HepG2 (cell line): Measurements from ENCODE around the gene PACSIN1. TPM values are rescaled to one million over a fixed set of nuclear protein-coding genes. Genes with fewer than 3 reads are reported as not detected.

Source experiments
- ATAC-seq: fragments of 200-7000 bp; cut with Tn5 transposase; 3 replicates; pipeline ENCODE4 v1.9.1; 2020; ENCODE audit warnings: mild to moderate bottlenecking, moderate library complexity
- BruUV-seq: library from RNA; stranded (reverse); fragments of 400-500 nt; replicated peaks from 2 replicates; lab custom pipeline; 2021; lab: Mats Ljungman, UMichigan
- CTCF ChIA-PET: fragments of 300-600 bp; formaldehyde crosslinking; extraction: SDS; loops from one replicate; lab custom pipeline; 2021; ENCODE audit warnings: low total read pairs, inconsistent platforms, low intra/inter-chr PET ratio; lab: Yijun Ruan, JAX
- POLR2A ChIA-PET: fragments of 350-600 bp; sonication (Branson Sonifier 250); formaldehyde crosslinking; loops from one replicate; lab custom pipeline; 2020; ENCODE audit warnings: antibody characterized with exemption, inconsistent platforms; lab: Yijun Ruan, JAX
- DNase-seq: peaks from one replicate; pipeline ENCODE4 v3.0.0-alpha.2; 2015; ENCODE audit warnings: low spot score
- FAIRE-seq: peaks from 3 replicates; lab custom pipeline; 2011; peaks lifted over from hg19 to GRCh38; lab: Jason Lieb, UNC
- H2AFZ ChIP-seq: one replicate; pipeline ENCODE4 v1.6.1; 2011; ENCODE audit warnings: low read length, inconsistent platforms
- H3K27ac ChIP-seq: fragments of 300-600 bp; 3 replicates; pipeline ENCODE4 v1.8.0; 2011; ENCODE audit warnings: mixed run types, mild to moderate bottlenecking, mixed read lengths, low read length, inconsistent platforms; ENCODE audit not compliant: insufficient read depth; ENCODE audit errors: extremely low read length
- H3K27me3 ChIP-seq, 2 experiments: fragments of 200-600 bp in 1 of 2; 2 replicates in 1 of 2; 3 replicates in 1 of 2; pipeline versions ENCODE4 v1.6.0 to v1.8.0; 2011; ENCODE audit warnings: low read length in 2 of 2, mild to moderate bottlenecking in 2 of 2, moderate library complexity in 2 of 2, inconsistent platforms in 1 of 2; ENCODE audit not compliant: insufficient read depth in 2 of 2, control insufficient read depth in 1 of 2
- H3K36me3 ChIP-seq, 2 experiments: fragments of 200-600 bp in 1 of 2; replicated peaks in 1 of 2; 2 replicates in 1 of 2; 3 replicates in 1 of 2; pipeline versions ENCODE4 v1.5.1 to v1.8.0; 2011; ENCODE audit warnings: low read length in 2 of 2, inconsistent platforms in 1 of 2; ENCODE audit not compliant: insufficient read depth in 2 of 2, control insufficient read depth in 1 of 2
- H3K4me1 ChIP-seq: 2 replicates; pipeline ENCODE4 v1.5.1; 2012; ENCODE audit warnings: low read length, inconsistent platforms; ENCODE audit not compliant: insufficient read depth
- H3K4me2 ChIP-seq: 2 replicates; pipeline ENCODE4 v1.6.0; 2011; ENCODE audit warnings: low read depth, low read length, inconsistent platforms
- H3K4me3 ChIP-seq, 3 experiments: fragments of 200-600 bp in 1 of 3; sonication (generic), shearing (Covaris generic) in 1 of 3; replicated peaks in 1 of 3; 2 replicates each; pipeline ENCODE4 v1.5.1; 2011 to 2016; ENCODE audit warnings: low read length in 3 of 3, inconsistent platforms in 2 of 3, low read depth in 2 of 3, mild to moderate bottlenecking in 2 of 3, control low read depth in 1 of 3, mixed read lengths in 1 of 3; ENCODE audit not compliant: insufficient read depth in 1 of 3
- H3K79me2 ChIP-seq: one replicate; pipeline ENCODE4 v1.6.1; 2011; ENCODE audit warnings: low read length, inconsistent platforms; ENCODE audit not compliant: insufficient read depth
- H3K9ac ChIP-seq: 2 replicates; pipeline ENCODE4 v1.6.0; 2011; ENCODE audit warnings: mild to moderate bottlenecking, low read depth, low read length, inconsistent platforms; ENCODE audit not compliant: insufficient read depth
- H3K9me3 ChIP-seq: 2 replicates; pipeline ENCODE4 v1.5.1; 2012; ENCODE audit warnings: mild to moderate bottlenecking, low read length
- H4K20me1 ChIP-seq: 2 replicates; pipeline ENCODE4 v1.6.0; 2011; ENCODE audit warnings: inconsistent platforms, mild to moderate bottlenecking, low read length, moderate library complexity; ENCODE audit not compliant: insufficient read depth
- ISX ChIP-seq: sonication (generic); formaldehyde crosslinking; conservative IDR thresholded peaks from 2 replicates; pipeline ENCODE4 v1.5.0; 2020; ENCODE audit warnings: missing genetic modification reagents
- MEIS1 ChIP-seq: sonication (generic); formaldehyde crosslinking; IDR thresholded peaks from 2 replicates; pipeline ENCODE4 v1.9.0; 2021; ENCODE audit warnings: mild to moderate bottlenecking, missing genetic modification reagents, moderate library complexity, borderline replicate concordance
- ZNF20 ChIP-seq: sonication (generic); formaldehyde crosslinking; IDR thresholded peaks from 2 replicates; pipeline ENCODE4 v1.4.0; 2020; ENCODE audit warnings: mild to moderate bottlenecking, moderate library complexity, missing genetic modification reagents
- WGBS: methylation state at CpG from one replicate; pipeline ENCODE4 v1.1.6; 2017; ENCODE audit warnings: low lambda C conversion rate; 5-methylcytosine and 5-hydroxymethylcytosine counted together
- in situ Hi-C: cut with HindIII; loops from 2 replicates; pipeline ENCODE4 v1.10.0; 2017; ENCODE audit warnings: low pct_unique_long_range_greater_than_20kb; ENCODE audit not compliant: extremely low pct_ligation_motif_present
- intact Hi-C: fragments of 100-400 bp; cut with micrococcal nuclease; formaldehyde crosslinking; loops from one replicate; pipeline ENCODE4 v1.10.0; 2022; ENCODE audit not compliant: unreplicated experiment
- polyA plus RNA-seq, 8 experiments: library from polyadenylated mRNA; depleted of rRNA in 3 of 8; stranded (reverse) in 7 of 8; unstranded in 1 of 8; fragments of >200 nt; fragmentation: Illumina TruSeq in 4 of 8; extraction: Trizol in 4 of 8; gene quantifications; 2 replicates each; pipeline versions ENCODE4 v1.2.1 to v1.2.3, GENCODE V29; 2011 to 2016; ENCODE audit warnings: low read depth in 4 of 8, missing spikeins in 1 of 8, mixed read lengths in 1 of 8; ENCODE audit not compliant: insufficient read depth in 1 of 8
- total RNA-seq, 5 experiments: library from RNA; depleted of rRNA; stranded (reverse); fragments of >200 nt; fragmentation: Illumina TruSeq; extraction: Trizol; gene quantifications; 2 replicates each; pipeline ENCODE4 v1.2.3, GENCODE V29; 2016; ENCODE audit warnings: low read depth in 1 of 5
- TF ChIP-seq, protein P1 (sequence below): sonication (generic); formaldehyde crosslinking; IDR thresholded peaks from 2 replicates; pipeline ENCODE4 v1.4.0; 2020; ENCODE audit warnings: mild to moderate bottlenecking, missing genetic modification reagents, borderline replicate concordance
- TF ChIP-seq, protein P2 (sequence below): IDR thresholded peaks from 2 replicates; pipeline ENCODE4 v1.6.1; 2012; ENCODE audit warnings: inconsistent platforms
- TF ChIP-seq, protein P3 (sequence below): IDR thresholded peaks from 2 replicates; pipeline ENCODE4 v1.6.1; 2016; ENCODE audit warnings: missing biosample characterization, missing genetic modification reagents, low read depth

The PACSIN1 gene
- total and polyA plus RNA-seq, 2 of the 13 experiments (the other 11 are each of a cell fraction or from before 2014, with no cell fraction given): not detected

DNA sequence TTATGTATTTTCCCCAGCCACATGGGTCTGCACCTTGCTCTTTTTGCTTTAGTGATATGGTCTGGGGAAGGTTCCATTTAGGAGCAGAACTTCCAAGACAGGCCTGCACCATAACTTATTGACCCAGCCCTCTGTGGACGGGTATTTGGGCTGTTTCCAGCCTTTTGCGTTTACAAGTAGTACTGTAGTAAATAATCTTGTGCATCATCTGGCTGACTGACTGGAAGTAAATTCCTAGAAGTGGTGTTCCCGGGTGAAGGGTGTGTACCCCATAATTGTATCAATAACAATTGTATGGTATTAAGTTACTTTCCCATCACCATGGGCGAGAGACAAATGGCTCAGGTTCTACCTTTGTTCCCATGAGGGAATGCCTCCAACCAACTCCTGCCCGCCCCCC, 58.6 kb downstream of the PACSIN1 start (continued):
- TF ChIP-seq, protein P1, sequence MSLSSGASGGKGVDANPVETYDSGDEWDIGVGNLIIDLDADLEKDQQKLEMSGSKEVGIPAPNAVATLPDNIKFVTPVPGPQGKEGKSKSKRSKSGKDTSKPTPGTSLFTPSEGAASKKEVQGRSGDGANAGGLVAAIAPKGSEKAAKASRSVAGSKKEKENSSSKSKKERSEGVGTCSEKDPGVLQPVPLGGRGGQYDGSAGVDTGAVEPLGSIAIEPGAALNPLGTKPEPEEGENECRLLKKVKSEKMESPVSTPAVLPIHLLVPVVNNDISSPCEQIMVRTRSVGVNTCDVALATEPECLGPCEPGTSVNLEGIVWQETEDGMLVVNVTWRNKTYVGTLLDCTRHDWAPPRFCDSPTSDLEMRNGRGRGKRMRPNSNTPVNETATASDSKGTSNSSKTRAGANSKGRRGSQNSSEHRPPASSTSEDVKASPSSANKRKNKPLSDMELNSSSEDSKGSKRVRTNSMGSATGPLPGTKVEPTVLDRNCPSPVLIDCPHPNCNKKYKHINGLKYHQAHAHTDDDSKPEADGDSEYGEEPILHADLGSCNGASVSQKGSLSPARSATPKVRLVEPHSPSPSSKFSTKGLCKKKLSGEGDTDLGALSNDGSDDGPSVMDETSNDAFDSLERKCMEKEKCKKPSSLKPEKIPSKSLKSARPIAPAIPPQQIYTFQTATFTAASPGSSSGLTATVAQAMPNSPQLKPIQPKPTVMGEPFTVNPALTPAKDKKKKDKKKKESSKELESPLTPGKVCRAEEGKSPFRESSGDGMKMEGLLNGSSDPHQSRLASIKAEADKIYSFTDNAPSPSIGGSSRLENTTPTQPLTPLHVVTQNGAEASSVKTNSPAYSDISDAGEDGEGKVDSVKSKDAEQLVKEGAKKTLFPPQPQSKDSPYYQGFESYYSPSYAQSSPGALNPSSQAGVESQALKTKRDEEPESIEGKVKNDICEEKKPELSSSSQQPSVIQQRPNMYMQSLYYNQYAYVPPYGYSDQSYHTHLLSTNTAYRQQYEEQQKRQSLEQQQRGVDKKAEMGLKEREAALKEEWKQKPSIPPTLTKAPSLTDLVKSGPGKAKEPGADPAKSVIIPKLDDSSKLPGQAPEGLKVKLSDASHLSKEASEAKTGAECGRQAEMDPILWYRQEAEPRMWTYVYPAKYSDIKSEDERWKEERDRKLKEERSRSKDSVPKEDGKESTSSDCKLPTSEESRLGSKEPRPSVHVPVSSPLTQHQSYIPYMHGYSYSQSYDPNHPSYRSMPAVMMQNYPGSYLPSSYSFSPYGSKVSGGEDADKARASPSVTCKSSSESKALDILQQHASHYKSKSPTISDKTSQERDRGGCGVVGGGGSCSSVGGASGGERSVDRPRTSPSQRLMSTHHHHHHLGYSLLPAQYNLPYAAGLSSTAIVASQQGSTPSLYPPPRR (CRISPR knock-in tag): no peak
- TF ChIP-seq, protein P2, sequence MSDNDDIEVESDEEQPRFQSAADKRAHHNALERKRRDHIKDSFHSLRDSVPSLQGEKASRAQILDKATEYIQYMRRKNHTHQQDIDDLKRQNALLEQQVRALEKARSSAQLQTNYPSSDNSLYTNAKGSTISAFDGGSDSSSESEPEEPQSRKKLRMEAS: no peak
- no peak for TF ChIP-seq ZNF20 (CRISPR knock-in tag)
- TF ChIP-seq, protein P3, sequence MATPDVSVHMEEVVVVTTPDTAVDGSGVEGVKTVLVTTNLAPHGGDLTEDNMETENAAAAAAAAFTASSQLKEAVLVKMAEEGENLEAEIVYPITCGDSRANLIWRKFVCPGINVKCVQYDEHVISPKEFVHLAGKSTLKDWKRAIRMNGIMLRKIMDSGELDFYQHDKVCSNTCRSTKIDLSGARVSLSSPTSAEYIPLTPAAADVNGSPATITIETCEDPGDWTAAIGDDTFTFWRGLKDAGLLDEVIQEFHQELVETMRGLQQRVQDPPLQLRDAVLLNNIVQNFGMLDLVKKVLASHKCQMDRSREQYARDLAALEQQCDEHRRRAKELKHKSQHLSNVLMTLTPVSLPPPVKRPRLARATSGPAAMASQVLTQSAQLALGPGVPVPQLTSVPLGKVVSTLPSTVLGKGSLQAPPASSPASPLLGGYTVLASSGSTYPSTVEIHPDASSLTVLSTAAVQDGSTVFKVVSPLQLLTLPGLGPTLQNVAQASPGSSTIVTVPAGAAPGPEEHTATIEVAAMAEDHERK: no peak
- TF ChIP-seq, all 625 proteins: peak for 0

DNA sequence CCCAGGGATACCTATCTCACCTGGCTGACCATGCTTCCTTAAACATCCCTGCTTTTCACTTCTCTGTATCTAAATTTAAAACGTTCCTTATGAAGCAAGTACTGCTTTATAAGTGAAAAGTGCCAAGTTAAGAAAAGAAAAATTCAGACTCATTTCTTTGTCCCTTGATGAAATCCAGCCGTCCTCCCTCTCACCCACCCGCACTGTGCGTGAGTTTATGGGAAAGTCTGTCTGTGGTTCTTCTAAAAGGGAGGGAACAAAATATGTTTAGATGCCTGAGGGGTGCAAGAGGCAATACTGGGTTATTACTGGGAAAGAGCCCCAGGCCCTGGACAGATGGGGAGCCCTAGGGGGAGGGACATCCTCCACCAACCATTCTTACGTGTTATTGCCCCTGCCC, 59.1 kb downstream of the PACSIN1 start:
- Histone ChIP-seq H3K9ac (no peak overlapping the region), H3K36me3 (no peaks in the 10 kb centered on the region), H2AFZ (no peak overlapping the region), H4K20me1 (no peaks in the 10 kb centered on the region), H3K4me3 (no peak overlapping the region), H3K4me1 (peaks cover 31% of the 10 kb centered on the region), H3K9me3 (no peaks in the 10 kb centered on the region), H3K79me2 (no peaks in the 10 kb centered on the region), H3K27me3 (peaks cover 10 to 53% of the 10 kb centered on the region in 2 experiments; a peak in 4 of 5 replicates), H3K4me2 (no peak overlapping the region), H3K27ac (no peak overlapping the region)
- no peak for DNase-seq
- ChIA-PET POLR2A (no interaction called here), CTCF (no interaction called here)
- BruUV-seq: no TSS peak
- WGBS: 43% methylated on average over 5 of the region's 5 CpGs
- in situ Hi-C loops (loop anchor here (5.0 kb wide), 1 partner anchor 77 kb away; no protein-coding TSS in a partner anchor), intact Hi-C loops (loop anchor here (2.0 kb wide), 1 partner anchor 62 kb away; no protein-coding TSS in a partner anchor)
- ATAC-seq: no peak
- no peak for FAIRE-seq
- TF ChIP-seq MEIS1 (CRISPR knock-in tag) (no peak), ISX (no peak)
